Epithelial cell of esophagus (primary cell): Measurements from ENCODE around the gene PSG2.
"Not testable (repeated sequence)": the region's sequence is repeated elsewhere in the genome, so short reads cannot be mapped to it uniquely, and the experiment has no call there.

Experiments
- DNase-seq: peaks from one replicate; pipeline ENCODE4 v3.0.0; 2010; ENCODE audit warnings: low read depth
- H3K4me3 ChIP-seq: 2 replicates; pipeline ENCODE4 v1.5.1; 2011; ENCODE audit warnings: mild to moderate bottlenecking, low read length, control low read depth
- TF ChIP-seq, protein P1 (sequence below): IDR thresholded peaks from 2 replicates; pipeline ENCODE4 v1.5.1; 2011; ENCODE audit warnings: low read depth, mild to moderate bottlenecking, low read length, control low read depth, inconsistent platforms; ENCODE audit not compliant: insufficient read depth; ENCODE audit errors: missing control alignments

PSG2 gene

GRCh38 chr19:43078311-43078710 is 4.2 kb downstream of the PSG2 start:
- H3K4me3 ChIP-seq = no peak overlapping the region
- TF ChIP-seq, protein P1, sequence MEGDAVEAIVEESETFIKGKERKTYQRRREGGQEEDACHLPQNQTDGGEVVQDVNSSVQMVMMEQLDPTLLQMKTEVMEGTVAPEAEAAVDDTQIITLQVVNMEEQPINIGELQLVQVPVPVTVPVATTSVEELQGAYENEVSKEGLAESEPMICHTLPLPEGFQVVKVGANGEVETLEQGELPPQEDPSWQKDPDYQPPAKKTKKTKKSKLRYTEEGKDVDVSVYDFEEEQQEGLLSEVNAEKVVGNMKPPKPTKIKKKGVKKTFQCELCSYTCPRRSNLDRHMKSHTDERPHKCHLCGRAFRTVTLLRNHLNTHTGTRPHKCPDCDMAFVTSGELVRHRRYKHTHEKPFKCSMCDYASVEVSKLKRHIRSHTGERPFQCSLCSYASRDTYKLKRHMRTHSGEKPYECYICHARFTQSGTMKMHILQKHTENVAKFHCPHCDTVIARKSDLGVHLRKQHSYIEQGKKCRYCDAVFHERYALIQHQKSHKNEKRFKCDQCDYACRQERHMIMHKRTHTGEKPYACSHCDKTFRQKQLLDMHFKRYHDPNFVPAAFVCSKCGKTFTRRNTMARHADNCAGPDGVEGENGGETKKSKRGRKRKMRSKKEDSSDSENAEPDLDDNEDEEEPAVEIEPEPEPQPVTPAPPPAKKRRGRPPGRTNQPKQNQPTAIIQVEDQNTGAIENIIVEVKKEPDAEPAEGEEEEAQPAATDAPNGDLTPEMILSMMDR = no peak
- peak; percentile 92 for DNase-seq

- not testable (repeated sequence) for H3K4me3 ChIP-seq
- peak; percentile 78 for DNase-seq
Observed at GRCh38 chr19:43077881-43078280, 4.6 kb downstream of the PSG2 start.

GRCh38 chr19:43062418-43062817 is 20.1 kb downstream of the PSG2 start:
- H3K4me3 ChIP-seq, DNase-seq: not testable (repeated sequence)

DNA sequence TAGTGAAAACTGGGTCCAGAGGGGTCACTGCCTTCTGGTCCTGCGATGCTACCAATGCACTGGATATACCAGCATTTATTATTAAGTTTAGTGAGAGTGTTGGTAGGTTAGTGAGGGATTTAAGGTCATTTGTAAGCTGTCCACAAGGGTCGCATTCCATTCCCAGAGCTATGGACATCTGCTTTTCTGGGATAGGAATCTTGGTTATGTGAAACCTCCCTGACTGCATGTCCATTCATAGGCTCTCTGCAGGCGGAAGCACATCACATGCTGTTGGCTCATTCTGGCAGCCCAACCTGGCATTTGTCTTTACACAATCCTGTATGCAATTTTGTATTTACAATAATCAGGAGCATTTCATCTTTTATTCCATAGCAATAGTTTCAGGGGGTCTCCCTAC is 21.2 kb downstream of the PSG2 start:
- H3K4me3 ChIP-seq, DNase-seq: not testable (repeated sequence)

DNA sequence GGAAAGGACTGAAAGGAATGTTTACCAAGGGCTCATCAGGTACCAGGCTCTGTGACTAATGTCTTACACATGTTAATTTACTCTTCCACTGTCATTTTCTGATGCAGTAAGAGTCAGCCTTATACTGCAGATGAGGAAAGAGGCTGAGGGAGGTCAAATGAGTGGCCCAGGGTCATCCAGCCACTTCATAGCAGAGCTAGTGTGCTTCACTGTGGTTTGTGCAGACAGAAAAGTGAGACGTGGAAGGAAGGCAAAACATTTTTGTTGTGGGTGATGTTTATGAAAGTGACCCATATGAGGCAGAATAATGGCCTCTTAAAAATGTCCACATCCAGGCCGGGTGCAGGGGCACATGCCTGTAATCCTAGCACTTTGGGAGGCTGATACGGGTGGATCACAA is 22.2 kb downstream of the PSG2 start:
- DNase-seq = peak; percentile 50
- not testable (repeated sequence) for H3K4me3 ChIP-seq

DNA sequence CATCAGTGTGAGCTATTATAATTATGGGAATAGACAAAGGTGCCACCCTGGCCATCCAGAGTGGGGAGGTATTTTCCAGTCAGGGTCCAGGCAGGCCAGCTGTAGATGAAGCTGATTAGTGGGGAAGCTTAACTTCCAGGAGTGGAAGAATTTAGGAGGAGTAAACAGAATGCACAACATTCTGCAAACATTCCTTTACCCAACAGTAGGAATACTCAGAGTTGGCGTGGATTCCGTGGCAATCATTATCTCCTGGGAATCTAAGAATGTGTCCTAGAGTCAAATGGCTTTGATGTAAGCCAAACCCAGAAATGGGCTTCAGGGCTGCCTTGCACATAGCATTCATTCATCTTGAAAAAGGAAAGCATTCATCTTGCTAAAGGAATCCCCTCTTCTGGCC is 23.0 kb downstream of the PSG2 start:
- not testable (repeated sequence) for DNase-seq, H3K4me3 ChIP-seq

- not testable (repeated sequence) for H3K4me3 ChIP-seq
- DNase-seq = peak; percentile 73
Observed at GRCh38 chr19:43058440-43058839, 24.1 kb downstream of the PSG2 start.

GRCh38 chr19:43047966-43048365 is 34.5 kb downstream of the PSG2 start:
- H3K4me3 ChIP-seq, DNase-seq: not testable (repeated sequence)

- DNase-seq = not testable (repeated sequence)
Observed at GRCh38 chr19:43046578-43046977, 35.9 kb downstream of the PSG2 start.

GRCh38 chr19:43043492-43044180 is 38.9 kb downstream of the PSG2 start:
- DNase-seq, H3K4me3 ChIP-seq: not testable (repeated sequence)

More at GRCh38 chr19:43046578-43046977, 35.9 kb downstream of the PSG2 start:
- H3K4me3 ChIP-seq = not testable (repeated sequence)

DNA sequence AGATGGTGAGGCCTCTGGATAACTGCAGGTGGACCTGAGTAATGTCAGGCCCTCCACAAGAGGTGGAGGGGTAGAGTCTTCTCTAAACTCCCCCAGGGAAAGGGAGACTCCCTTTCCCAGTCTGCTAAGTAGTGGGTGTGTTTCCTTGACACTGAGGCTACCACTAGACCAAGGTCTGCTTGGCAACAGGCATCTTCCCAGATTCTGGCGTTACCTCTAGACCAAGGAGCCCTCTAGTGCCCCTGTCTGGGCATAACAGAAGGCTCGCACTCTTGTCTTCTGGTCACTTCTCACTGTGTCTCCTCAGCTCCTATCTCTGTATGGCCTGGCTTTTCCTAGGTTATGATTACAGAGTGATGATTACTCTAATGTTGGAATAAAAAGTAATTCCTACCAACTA is 50.9 kb downstream of the PSG2 start:
- peak; percentile 67 for DNase-seq
- TF ChIP-seq, protein P1 = peak; percentile 58

DNA sequence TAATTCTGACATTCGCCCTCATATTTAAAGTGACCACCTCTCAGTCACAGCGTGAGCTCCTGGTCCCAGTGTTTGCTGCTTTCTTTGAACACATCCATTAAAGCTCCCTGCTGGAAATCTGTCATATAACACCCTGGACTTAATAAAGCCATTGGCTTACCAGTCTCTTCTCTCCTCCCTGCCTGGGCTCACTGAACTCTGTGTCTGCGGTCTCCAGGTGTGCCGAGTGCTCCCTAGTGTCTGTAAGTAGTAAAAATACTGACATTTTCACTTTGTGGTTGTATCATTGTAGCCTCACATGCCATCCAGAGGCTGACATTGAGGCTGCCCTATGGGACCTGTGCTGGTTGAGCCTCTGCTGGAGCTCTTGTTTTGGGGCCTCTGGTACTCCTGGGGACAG is 53.6 kb downstream of the PSG2 start:
- TF ChIP-seq, protein P1 = no peak
- no peak overlapping the region for H3K4me3 ChIP-seq
- no peak for DNase-seq

More for the DNA sequence above, 50.9 kb downstream of the PSG2 start:
- not testable (repeated sequence) for H3K4me3 ChIP-seq
